Osteocyte (in vitro differentiated cells): ENCODE data around the gene MARK4. TPM values are rescaled to one million over a fixed set of nuclear protein-coding genes. Genes with fewer than 3 reads are reported as not detected.
"Not testable (repeated sequence)": the region's sequence is repeated elsewhere in the genome, so short reads cannot be mapped to it uniquely, and the experiment has no call there.

ENCODE experiments used
- DNase-seq: peaks from one replicate; pipeline ENCODE4 v3.0.0; 2021; ENCODE audit warnings: mixed read lengths; ENCODE audit not compliant: unreplicated experiment; ENCODE audit errors: extremely low spot score
- H3K27ac Mint-ChIP-seq: one replicate; pipeline ENCODE4 v1.8.0; 2021; ENCODE audit warnings: mild to moderate bottlenecking, mixed read lengths; ENCODE audit not compliant: unreplicated experiment
- H3K27me3 Mint-ChIP-seq: one replicate; pipeline ENCODE4 v1.8.0; 2021; ENCODE audit warnings: mixed read lengths; ENCODE audit not compliant: unreplicated experiment
- H3K36me3 Mint-ChIP-seq: one replicate; pipeline ENCODE4 v1.8.0; 2021; ENCODE audit warnings: mixed read lengths; ENCODE audit not compliant: unreplicated experiment
- H3K4me1 Mint-ChIP-seq: one replicate; pipeline ENCODE4 v1.8.0; 2021; ENCODE audit warnings: mixed read lengths; ENCODE audit not compliant: unreplicated experiment
- H3K4me3 Mint-ChIP-seq: one replicate; pipeline ENCODE4 v1.8.0; 2021; ENCODE audit warnings: mild to moderate bottlenecking, moderate library complexity, mixed read lengths; ENCODE audit not compliant: unreplicated experiment
- H3K9me3 Mint-ChIP-seq: one replicate; pipeline ENCODE4 v1.8.0; 2021; ENCODE audit warnings: mixed read lengths; ENCODE audit not compliant: unreplicated experiment
- CTCF ChIP-seq: fragments of 200-600 bp; sonication (generic); IDR thresholded peaks from 2 replicates; pipeline ENCODE4 v1.5.0; 2021; ENCODE audit warnings: antibody characterized with exemption, mild to moderate bottlenecking, moderate library complexity
- total RNA-seq: library from RNA; stranded (reverse); gene quantifications from 2 replicates; pipeline ENCODE4 v1.2.1, GENCODE V29; 2021

Gene MARK4
- total RNA-seq, 1 donor from 2014 or later: 61.2 TPM

DNA sequence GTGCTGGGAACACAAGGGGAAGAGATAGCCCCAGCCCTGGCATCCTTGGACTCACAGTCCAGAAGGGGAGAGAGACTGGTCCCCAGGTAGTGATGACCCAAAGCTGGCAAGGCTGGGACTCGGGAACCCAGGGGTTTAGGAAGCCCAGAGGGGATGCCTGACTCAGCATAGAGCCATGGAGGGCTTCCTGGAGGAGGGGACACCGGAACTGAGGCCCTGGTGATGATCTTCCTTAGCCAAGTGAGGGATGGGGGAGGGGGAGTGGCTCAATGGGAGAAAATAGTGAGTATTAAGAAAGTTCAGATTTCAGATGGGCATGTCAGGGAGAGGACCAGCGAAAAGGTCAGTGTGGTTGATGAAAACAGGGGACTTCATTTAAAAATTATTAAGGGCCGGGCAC lies 32.6 kb upstream of the MARK4 start:
- no peak for TF ChIP-seq CTCF
- Mint-ChIP-seq H3K27me3 (no peaks in the 10 kb centered on the region), H3K4me3 (no peak overlapping the region), H3K27ac (peak overlapping the region; percentile 49), H3K4me1 (peaks cover 58% of the 10 kb centered on the region), H3K9me3 (no peaks in the 10 kb centered on the region), H3K36me3 (peaks cover 2% of the 10 kb centered on the region)
- no peak for DNase-seq

DNA sequence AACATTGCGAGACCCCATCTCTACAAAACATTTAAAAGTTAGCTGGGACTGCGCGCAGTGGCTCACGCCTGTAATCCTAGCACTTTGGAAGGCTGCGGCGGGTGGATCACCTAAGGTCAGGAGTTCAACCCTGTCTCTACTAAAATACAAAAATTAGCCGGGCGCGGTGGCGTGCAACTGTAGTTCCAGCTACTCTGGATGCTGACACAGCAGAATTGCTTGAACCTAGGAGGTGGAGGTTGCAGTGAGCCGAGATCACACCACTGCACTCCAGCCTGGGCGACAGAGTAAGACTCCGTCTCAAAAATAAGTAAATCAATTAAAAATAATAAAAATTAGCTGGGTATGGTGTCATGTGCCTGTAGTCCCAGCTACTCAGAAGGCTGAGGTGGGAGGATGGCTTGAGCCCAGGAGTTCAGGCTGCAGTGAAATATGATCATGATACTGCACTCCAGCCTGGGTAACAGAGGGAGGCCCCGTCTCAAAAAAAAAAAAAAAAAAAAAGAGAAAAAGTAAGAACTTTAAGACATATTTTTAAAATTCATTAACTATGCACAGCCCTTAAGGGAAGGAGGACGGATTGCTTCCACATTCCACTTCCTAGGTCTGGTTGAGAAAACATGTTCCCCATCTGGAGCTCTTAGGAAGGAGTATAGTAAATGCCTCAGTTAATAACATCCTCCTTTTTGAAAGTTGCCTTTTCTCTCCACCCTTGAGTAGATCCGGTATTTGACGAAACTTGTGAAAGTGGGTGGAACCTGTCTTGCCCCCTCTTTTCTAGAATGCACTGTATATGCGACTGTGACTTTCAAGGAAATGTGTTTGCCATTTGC lies 31.9 kb upstream of the MARK4 start:
- H3K27me3 Mint-ChIP-seq: no peaks in the 10 kb centered on the region
- H3K4me3 Mint-ChIP-seq: no peak overlapping the region
- H3K9me3 Mint-ChIP-seq: no peaks in the 10 kb centered on the region
- no peak for TF ChIP-seq CTCF
- DNase-seq: no peak
- H3K27ac Mint-ChIP-seq: peak overlapping the region; percentile 49
- peaks cover 54% of the 10 kb centered on the region for H3K4me1 Mint-ChIP-seq
- peaks cover 2% of the 10 kb centered on the region for H3K36me3 Mint-ChIP-seq

DNA sequence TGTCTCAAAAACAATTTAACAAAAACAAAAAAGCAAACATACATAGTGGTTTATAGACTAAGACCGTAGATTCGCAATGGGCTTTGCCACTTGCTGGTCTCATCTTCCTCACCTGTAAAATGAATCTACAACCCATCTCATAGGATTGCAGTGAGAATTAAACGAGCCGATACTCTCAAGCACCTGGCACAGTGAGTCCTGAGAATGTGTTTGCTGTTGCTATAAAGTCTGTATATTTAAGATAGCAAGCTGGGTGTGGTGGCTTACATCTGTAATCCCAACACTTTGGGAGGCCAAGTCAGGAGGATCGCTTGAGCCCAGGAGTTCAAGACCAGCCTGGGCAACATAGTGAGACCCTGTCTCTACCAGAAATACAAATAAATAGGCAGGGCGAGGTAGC lies 28.3 kb upstream of the MARK4 start:
- peak overlapping the region; percentile 77 for H3K27ac Mint-ChIP-seq
- no peak overlapping the region for H3K4me3 Mint-ChIP-seq
- H3K4me1 Mint-ChIP-seq: peaks cover 26% of the 10 kb centered on the region
- TF ChIP-seq CTCF: no peak
- H3K27me3 Mint-ChIP-seq: no peaks in the 10 kb centered on the region
- DNase-seq: no peak
- no peaks in the 10 kb centered on the region for H3K9me3 Mint-ChIP-seq
- H3K36me3 Mint-ChIP-seq: peaks cover 4% of the 10 kb centered on the region

- Mint-ChIP-seq H3K4me3 (no peak overlapping the region), H3K27me3 (no peaks in the 10 kb centered on the region), H3K4me1 (peaks cover 17% of the 10 kb centered on the region), H3K27ac (no peak overlapping the region), H3K36me3 (peaks cover 4% of the 10 kb centered on the region), H3K9me3 (no peaks in the 10 kb centered on the region)
- TF ChIP-seq CTCF: no peak
- DNase-seq: no peak
Observed at GRCh38 chr19:45223879-45224278, 27.2 kb upstream of the MARK4 start.

- Mint-ChIP-seq H3K4me1 (peaks cover 10% of the 10 kb centered on the region), H3K27ac (no peak overlapping the region), H3K4me3 (no peak overlapping the region), H3K36me3 (peaks cover 4% of the 10 kb centered on the region), H3K27me3 (no peaks in the 10 kb centered on the region), H3K9me3 (no peaks in the 10 kb centered on the region)
- no peak for TF ChIP-seq CTCF
- DNase-seq: no peak
Observed at GRCh38 chr19:45224645-45225044, 26.4 kb upstream of the MARK4 start.

DNA sequence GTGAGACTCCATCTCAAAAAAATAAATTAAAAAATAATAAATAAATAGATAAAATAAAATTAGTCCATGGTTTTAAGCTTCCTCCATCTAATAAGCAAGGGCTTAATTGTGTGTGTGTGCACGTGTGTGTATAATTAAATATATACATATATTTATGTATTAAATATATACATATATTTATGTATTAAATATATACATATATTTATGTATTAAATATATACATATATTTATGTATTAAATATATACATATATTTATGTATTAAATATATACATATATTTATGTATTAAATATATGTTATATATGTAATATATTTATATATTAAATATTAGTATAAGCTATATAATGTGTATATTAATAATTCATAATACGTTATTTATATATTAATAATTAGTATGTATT lies 22.0 kb upstream of the MARK4 start:
- not testable (repeated sequence) for H3K27me3 Mint-ChIP-seq, DNase-seq, H3K36me3 Mint-ChIP-seq, H3K27ac Mint-ChIP-seq, H3K9me3 Mint-ChIP-seq, H3K4me3 Mint-ChIP-seq
- H3K4me1 Mint-ChIP-seq: peaks cover 11% of the 10 kb centered on the region
